Activated T-helper 9 cell treated with anti-CD3 and anti-CD28 coated beads, Interleukin-2, amount 50 U/mL, for 16 hours (primary cell): ENCODE measurements around the gene HSD11B2.
A peak's percentile ranks its signal among the peaks of the same experiment; 100 is the strongest.

Experiments used
- DNase-seq: peaks from one replicate; pipeline ENCODE4 v3.0.0-alpha.2; 2020; ENCODE audit warnings: low read depth

Gene HSD11B2

GRCh38 chr16:67396159-67397035 is 34.5 kb upstream of the HSD11B2 start:
- DNase-seq, result no peak

GRCh38 chr16:67397036-67397801 is 33.7 kb upstream of the HSD11B2 start:
- no peak for DNase-seq

- no peak for DNase-seq
Measured at GRCh38 chr16:67397812-67398545, 32.9 kb upstream of the HSD11B2 start.

GRCh38 chr16:67398546-67399217 is 32.2 kb upstream of the HSD11B2 start:
- no peak for DNase-seq

GRCh38 chr16:67399218-67399733 is 31.6 kb upstream of the HSD11B2 start:
- DNase-seq, result peak; percentile 23

- DNase-seq, result no peak
Measured at GRCh38 chr16:67399749-67400704, 30.9 kb upstream of the HSD11B2 start.

- DNase-seq, result no peak
Measured at GRCh38 chr16:67400901-67401300, 30.0 kb upstream of the HSD11B2 start.

GRCh38 chr16:67403976-67404555 is 26.9 kb upstream of the HSD11B2 start:
- DNase-seq, result no peak

GRCh38 chr16:67404740-67405226 is 26.1 kb upstream of the HSD11B2 start:
- DNase-seq, result no peak

GRCh38 chr16:67405336-67405735 is 25.6 kb upstream of the HSD11B2 start:
- no peak for DNase-seq

- DNase-seq, result no peak
Measured at GRCh38 chr16:67406111-67406971, 24.6 kb upstream of the HSD11B2 start.

- DNase-seq, result no peak
Measured at GRCh38 chr16:67407176-67407787, 23.6 kb upstream of the HSD11B2 start.

- DNase-seq, result no peak
Measured at GRCh38 chr16:67407788-67408452, 23.0 kb upstream of the HSD11B2 start.

GRCh38 chr16:67409631-67410030 is 21.3 kb upstream of the HSD11B2 start:
- DNase-seq, result no peak

GRCh38 chr16:67411339-67411738 is 19.6 kb upstream of the HSD11B2 start:
- DNase-seq, result no peak

- DNase-seq, result no peak
Measured at GRCh38 chr16:67412294-67412693, 18.6 kb upstream of the HSD11B2 start.

GRCh38 chr16:67413978-67414911 is 16.7 kb upstream of the HSD11B2 start:
- DNase-seq, result no peak
